Skeletal muscle tissue (tissue), 4 donors: ENCODE measurements around the gene GLI2. TPM values are rescaled to one million over a fixed set of nuclear protein-coding genes. Genes with fewer than 3 reads are reported as not detected.

Experiments
- H3K27ac ChIP-seq: one replicate; pipeline ENCODE4 v1.7.0; 2013; ENCODE audit warnings: mild to moderate bottlenecking, low read depth, low read length, inconsistent platforms
- H3K27me3 ChIP-seq, 3 donors: one replicate each; pipeline ENCODE4 v1.7.0; 2013; ENCODE audit warnings: low read length in 3 of 3; ENCODE audit not compliant: control insufficient read depth in 3 of 3, insufficient read depth in 3 of 3
- H3K36me3 ChIP-seq, 3 donors: one replicate each; pipeline ENCODE4 v1.7.0; 2013; ENCODE audit warnings: low read length in 3 of 3; ENCODE audit not compliant: control insufficient read depth in 3 of 3, insufficient read depth in 3 of 3
- H3K4me1 ChIP-seq, 3 donors: one replicate each; pipeline ENCODE4 v1.7.0; 2013; ENCODE audit warnings: low read length in 3 of 3, mild to moderate bottlenecking in 3 of 3; ENCODE audit not compliant: control insufficient read depth in 3 of 3, insufficient read depth in 3 of 3
- H3K4me3 ChIP-seq, 3 donors: one replicate each; pipeline ENCODE4 v1.7.0; 2013; ENCODE audit warnings: low read length in 3 of 3
- H3K9ac ChIP-seq, 3 donors: one replicate each; pipeline ENCODE4 v1.7.0; 2013; ENCODE audit warnings: low read length in 3 of 3, mild to moderate bottlenecking in 3 of 3, moderate library complexity in 2 of 3, low read depth in 1 of 3
- H3K9me3 ChIP-seq, 3 donors: one replicate each; pipeline ENCODE4 v1.7.0; 2013; ENCODE audit warnings: low read length in 3 of 3; ENCODE audit not compliant: control insufficient read depth in 3 of 3
- total RNA-seq: library from RNA; depleted of rRNA; stranded (reverse); fragments of >200 nt; gene quantifications from one replicate; pipeline ENCODE4 v1.2.3, GENCODE V29; 2014
- donor health status: Osteomylitis.

Gene GLI2
- total RNA-seq, 1 donor from 2014 or later, result 3.1 TPM

- H3K27me3 ChIP-seq, result peaks cover 4 to 15% (median 8%) of the 10 kb centered on the region in 3 donors
- H3K27ac ChIP-seq, result no peak overlapping the region
- no peaks in the 10 kb centered on the region for H3K36me3 ChIP-seq
- no peaks in the 10 kb centered on the region for H3K9me3 ChIP-seq
- no peak overlapping the region for H3K9ac ChIP-seq
- no peak overlapping the region for H3K4me3 ChIP-seq
- H3K4me1 ChIP-seq, result peaks cover 29 to 46% (median 41%) of the 10 kb centered on the region in 3 donors
Observed at GRCh38 chr2:120761164-120761861, 25.6 kb downstream of the GLI2 start.

- peaks cover 4 to 15% (median 8%) of the 10 kb centered on the region in 3 donors for H3K27me3 ChIP-seq
- no peak overlapping the region for H3K4me3 ChIP-seq
- no peaks in the 10 kb centered on the region for H3K36me3 ChIP-seq
- no peaks in the 10 kb centered on the region for H3K9me3 ChIP-seq
- H3K4me1 ChIP-seq, result peaks cover 29 to 46% (median 42%) of the 10 kb centered on the region in 3 donors
- H3K27ac ChIP-seq, result no peak overlapping the region
- H3K9ac ChIP-seq, result no peak overlapping the region
Observed at GRCh38 chr2:120761911-120762310, 26.2 kb downstream of the GLI2 start.

GRCh38 chr2:120762341-120763061, 26.8 kb downstream of the GLI2 start:
- peaks cover 28 to 46% (median 40%) of the 10 kb centered on the region in 3 donors for H3K4me1 ChIP-seq
- no peaks in the 10 kb centered on the region for H3K9me3 ChIP-seq
- no peaks in the 10 kb centered on the region for H3K36me3 ChIP-seq
- no peak overlapping the region for H3K4me3 ChIP-seq
- no peak overlapping the region for H3K27ac ChIP-seq
- H3K9ac ChIP-seq, result no peak overlapping the region
- peaks cover 4 to 15% (median 8%) of the 10 kb centered on the region in 3 donors for H3K27me3 ChIP-seq

GRCh38 chr2:120763508-120763907, 27.8 kb downstream of the GLI2 start:
- H3K27me3 ChIP-seq, result peaks cover 8 to 15% (median 8%) of the 10 kb centered on the region in 3 donors
- H3K9ac ChIP-seq, result no peak overlapping the region
- no peak overlapping the region for H3K27ac ChIP-seq
- no peaks in the 10 kb centered on the region for H3K36me3 ChIP-seq
- no peaks in the 10 kb centered on the region for H3K9me3 ChIP-seq
- no peak overlapping the region for H3K4me3 ChIP-seq
- peaks cover 23 to 41% (median 37%) of the 10 kb centered on the region in 3 donors for H3K4me1 ChIP-seq

- H3K9ac ChIP-seq, result no peak overlapping the region
- peaks cover 8 to 15% (median 9%) of the 10 kb centered on the region in 3 donors for H3K27me3 ChIP-seq
- no peak overlapping the region for H3K4me3 ChIP-seq
- no peaks in the 10 kb centered on the region for H3K9me3 ChIP-seq
- H3K36me3 ChIP-seq, result no peaks in the 10 kb centered on the region
- peaks cover 19 to 37% (median 33%) of the 10 kb centered on the region in 3 donors for H3K4me1 ChIP-seq
- no peak overlapping the region for H3K27ac ChIP-seq
Observed at GRCh38 chr2:120763931-120764330, 28.3 kb downstream of the GLI2 start.

GRCh38 chr2:120764492-120764891, 28.8 kb downstream of the GLI2 start:
- H3K9ac ChIP-seq, result no peak overlapping the region
- H3K4me1 ChIP-seq, result peaks cover 18 to 34% (median 33%) of the 10 kb centered on the region in 3 donors
- H3K27me3 ChIP-seq, result peaks cover 8 to 15% (median 9%) of the 10 kb centered on the region in 3 donors
- H3K27ac ChIP-seq, result peak overlapping the region; percentile 59
- no peak overlapping the region for H3K4me3 ChIP-seq
- H3K36me3 ChIP-seq, result no peaks in the 10 kb centered on the region
- H3K9me3 ChIP-seq, result no peaks in the 10 kb centered on the region

- peaks cover 18 to 33% (median 33%) of the 10 kb centered on the region in 3 donors for H3K4me1 ChIP-seq
Observed at GRCh38 chr2:120764991-120765677, 29.5 kb downstream of the GLI2 start.

GRCh38 chr2:120765678-120766469, 30.2 kb downstream of the GLI2 start:
- peaks cover 8 to 15% (median 9%) of the 10 kb centered on the region in 3 donors for H3K27me3 ChIP-seq
- H3K4me1 ChIP-seq, result peaks cover 21 to 32% (median 30%) of the 10 kb centered on the region in 3 donors
- peak overlapping the region in 1 of 3 donors; percentile 35 for H3K4me3 ChIP-seq
- no peaks in the 10 kb centered on the region for H3K36me3 ChIP-seq
- H3K27ac ChIP-seq, result peak overlapping the region; percentile 59
- no peaks in the 10 kb centered on the region for H3K9me3 ChIP-seq
- H3K9ac ChIP-seq, result no peak overlapping the region

More at GRCh38 chr2:120764991-120765677, 29.5 kb downstream of the GLI2 start:
- H3K9ac ChIP-seq, result peak overlapping the region in 1 of 3 donors; percentile 3
- peak overlapping the region; percentile 59 for H3K27ac ChIP-seq
- peaks cover 8 to 15% (median 9%) of the 10 kb centered on the region in 3 donors for H3K27me3 ChIP-seq
- no peaks in the 10 kb centered on the region for H3K9me3 ChIP-seq
- H3K4me3 ChIP-seq, result no peak overlapping the region
- no peaks in the 10 kb centered on the region for H3K36me3 ChIP-seq
